Right lobe of liver (tissue), 4 donors: ENCODE data around the gene PLD5.

Experiments used
- CTCF ChIP-seq, 4 donors: fragments of 200-600 bp in 3 of 4; fragments of 450-650 bp in 1 of 4; IDR thresholded peaks; one replicate each; pipeline versions ENCODE4 v1.5.1 to v1.8.0; 2016 to 2022; ENCODE audit warnings: antibody characterized with exemption in 4 of 4, mild to moderate bottlenecking in 2 of 4
- POLR2A ChIP-seq: fragments of 450-650 bp; IDR thresholded peaks from one replicate; pipeline ENCODE4 v1.6.1; 2017; ENCODE audit warnings: antibody characterized with exemption, mild to moderate bottlenecking
- donor health status: DM: no; HTN: no; CAD: no.
- donor health status: DM: no; HTN: no; CAD: no.
- donor health status: DM: no; HTN: yes; CAD: no.

- TF ChIP-seq CTCF (IDR thresholded peaks at IDR 0.05), result no peak
- TF ChIP-seq POLR2A, result no peak
These were observed 377.2 kb downstream of the PLD5 start for GRCh38 chr1:242147096-242147976.
